ENCODE measurements around the gene SPTBN1.

GRCh38 chr2:54672590-54673456 lies 216.7 kb downstream of the SPTBN1 start:
- TF ChIP-seq POLR2A (IDR thresholded peaks at IDR 0.05) (no peak), CTCF (IDR thresholded peaks at IDR 0.05) (no peak)
